ENCODE results near the gene FAM9B.

- no peak for TF ChIP-seq REST (IDR thresholded peaks at IDR 0.05; ENCODE audit: low read depth)
- TF ChIP-seq FOXM1 (IDR thresholded peaks at IDR 0.05; ENCODE audit: borderline replicate concordance, low read depth), result no peak
- TF ChIP-seq EP300 (IDR thresholded peaks at IDR 0.05; ENCODE audit: borderline replicate concordance), result no peak
- no peak for TF ChIP-seq YY1 (IDR thresholded peaks at IDR 0.05; ENCODE audit: low read depth)
- no peak for TF ChIP-seq CREB1 (IDR thresholded peaks at IDR 0.05; ENCODE audit: low read depth)
- TF ChIP-seq TCF12 (IDR thresholded peaks at IDR 0.05; ENCODE audit: low read depth), result no peak
Measured at GRCh38 chrX:8984231-8984630, 49.7 kb downstream of the FAM9B start.
